PFSK-1 (cell line): ENCODE data around the gene C22orf39.

Experiments
- FOXP2 ChIP-seq: optimal IDR thresholded peaks from 2 replicates; pipeline ENCODE3; 2011; ENCODE audit warnings: borderline replicate concordance, control low read depth, inconsistent platforms; ENCODE audit not compliant: insufficient read depth; ENCODE audit errors: extremely low read length, extremely low read depth
- POLR2AphosphoS5 ChIP-seq: IDR thresholded peaks from 2 replicates; pipeline ENCODE4 v1.6.1; 2012; ENCODE audit warnings: low read depth, mild to moderate bottlenecking, control low read depth, low read length, moderate library complexity
- REST ChIP-seq, 2 experiments: IDR thresholded peaks; 2 replicates each; pipeline versions ENCODE4 v1.6.1 to v1.8.0; 2011 to 2012; ENCODE audit warnings: low read depth in 2 of 2, low read length in 2 of 2, control low read depth in 1 of 2, inconsistent platforms in 1 of 2, mild to moderate bottlenecking in 1 of 2, moderate library complexity in 1 of 2; ENCODE audit not compliant: insufficient read depth in 1 of 2
- SIN3A ChIP-seq: IDR thresholded peaks from 2 replicates; pipeline ENCODE4 v1.6.1; 2012; ENCODE audit warnings: mild to moderate bottlenecking, low read length, moderate library complexity, borderline replicate concordance; ENCODE audit not compliant: insufficient read depth
- TAF1 ChIP-seq: IDR thresholded peaks from 2 replicates; pipeline ENCODE4 v1.6.1; 2012; ENCODE audit warnings: low read length, control low read depth, borderline replicate concordance; ENCODE audit not compliant: insufficient read depth

The C22orf39 gene

GRCh38 chr22:19454156-19454555 is 6.6 kb upstream of the C22orf39 start:
- TF ChIP-seq SIN3A (no peak), TAF1 (no peak), REST (IDR thresholded peaks at IDR 0.05; ENCODE audit: insufficient read depth in 1 of 2, low read depth in 2 of 2, low read length in 2 of 2) (no peak), FOXP2 (no peak), POLR2AphosphoS5 (no peak)

- TF ChIP-seq TAF1 (no peak), SIN3A (no peak), FOXP2 (no peak), REST (IDR thresholded peaks at IDR 0.05; ENCODE audit: insufficient read depth in 1 of 2, low read depth in 2 of 2, low read length in 2 of 2) (no peak), POLR2AphosphoS5 (no peak)
Observed at GRCh38 chr22:19453718-19454117, 6.2 kb upstream of the C22orf39 start.

DNA sequence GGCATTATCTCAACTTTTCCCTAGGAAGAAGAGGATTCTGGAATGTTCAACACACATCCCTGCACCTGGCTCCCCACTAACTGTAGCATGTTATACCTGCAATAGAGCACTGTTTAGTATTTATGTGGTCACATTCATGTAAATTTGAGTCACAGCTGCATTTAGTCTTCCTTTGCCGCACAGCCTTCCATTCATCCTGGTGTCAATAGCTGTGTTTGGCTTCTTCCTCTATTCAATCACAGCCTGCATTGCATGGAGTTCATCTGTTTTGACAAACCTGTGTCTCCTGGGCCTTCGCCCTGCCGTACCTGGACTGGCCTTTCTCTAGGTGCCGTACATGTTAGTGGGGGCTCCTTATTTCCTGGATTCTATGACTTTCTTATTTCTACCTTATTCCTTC is 4.1 kb upstream of the C22orf39 start:
- TF ChIP-seq TAF1 (no peak), POLR2AphosphoS5 (no peak), REST (IDR thresholded peaks at IDR 0.05; ENCODE audit: insufficient read depth in 1 of 2, low read depth in 2 of 2, low read length in 2 of 2) (no peak), FOXP2 (no peak), SIN3A (no peak)

- no peak for TF ChIP-seq SIN3A
Observed at GRCh38 chr22:19450363-19451175, 3.1 kb upstream of the C22orf39 start.

GRCh38 chr22:19449422-19449767 is 1.9 kb upstream of the C22orf39 start:
- TF ChIP-seq POLR2AphosphoS5: no peak
- TF ChIP-seq SIN3A: no peak
- no peak for TF ChIP-seq REST (IDR thresholded peaks at IDR 0.05; ENCODE audit: insufficient read depth in 1 of 2, low read depth in 2 of 2, low read length in 2 of 2)
- no peak for TF ChIP-seq TAF1
- no peak for TF ChIP-seq FOXP2
